Peyer's patch (tissue), 4 donors: ENCODE results near the gene CTAG1A. TPM values are rescaled to one million over a fixed set of nuclear protein-coding genes. Genes with fewer than 3 reads are reported as not detected.

Source experiments
- DNase-seq, 3 donors: peaks; one replicate each; pipeline ENCODE4 v3.0.0-alpha.2; 2017 to 2019
- H3K27ac ChIP-seq, 4 donors: fragments of 200-600 bp; sonication (generic); one replicate each; pipeline ENCODE4 v1.5.1; 2016 to 2019
- H3K27me3 ChIP-seq, 2 donors: fragments of 200-600 bp; sonication (generic); one replicate each; pipeline ENCODE4 v1.5.1; 2019
- H3K36me3 ChIP-seq, 3 donors: fragments of 200-600 bp; sonication (generic); one replicate each; pipeline ENCODE4 v1.5.1; 2016 to 2019
- H3K4me1 ChIP-seq, 4 donors: fragments of 200-600 bp; sonication (generic); one replicate each; pipeline ENCODE4 v1.5.1; 2016 to 2019
- H3K4me3 ChIP-seq, 4 donors: fragments of 200-600 bp; sonication (generic); 1 replicate in 3 of 4; 2 replicates in 1 of 4; pipeline ENCODE4 v1.5.1; 2016 to 2019; ENCODE audit warnings: mild to moderate bottlenecking in 1 of 4
- H3K9me3 ChIP-seq, 4 donors: fragments of 200-600 bp; sonication (generic); one replicate each; pipeline ENCODE4 v1.5.1; 2016 to 2019; ENCODE audit warnings: mild to moderate bottlenecking in 1 of 4
- POLR2A ChIP-seq, 2 donors: fragments of 450-650 bp; IDR thresholded peaks; one replicate each; pipeline ENCODE4 v1.5.1; 2017; ENCODE audit warnings: antibody characterized with exemption in 2 of 2, mild to moderate bottlenecking in 2 of 2, moderate library complexity in 2 of 2
- total RNA-seq, 4 donors: library from RNA; depleted of rRNA; stranded (reverse); fragments of >200 nt; gene quantifications; one replicate each; pipeline ENCODE4 v1.1.0, GENCODE V29; 2016
- TF ChIP-seq, protein P1 (sequence below), 6 experiments: fragments of 450-650 bp in 4 of 6; fragments of 200-600 bp in 2 of 6; sonication (generic) in 1 of 6; IDR thresholded peaks; one replicate each; pipeline ENCODE4 v1.5.1; 2017 to 2019; ENCODE audit warnings: antibody characterized with exemption in 6 of 6, mild to moderate bottlenecking in 3 of 6, moderate library complexity in 1 of 6

The CTAG1A gene
- total RNA-seq, 4 donors from 2014 or later: not detected

DNA sequence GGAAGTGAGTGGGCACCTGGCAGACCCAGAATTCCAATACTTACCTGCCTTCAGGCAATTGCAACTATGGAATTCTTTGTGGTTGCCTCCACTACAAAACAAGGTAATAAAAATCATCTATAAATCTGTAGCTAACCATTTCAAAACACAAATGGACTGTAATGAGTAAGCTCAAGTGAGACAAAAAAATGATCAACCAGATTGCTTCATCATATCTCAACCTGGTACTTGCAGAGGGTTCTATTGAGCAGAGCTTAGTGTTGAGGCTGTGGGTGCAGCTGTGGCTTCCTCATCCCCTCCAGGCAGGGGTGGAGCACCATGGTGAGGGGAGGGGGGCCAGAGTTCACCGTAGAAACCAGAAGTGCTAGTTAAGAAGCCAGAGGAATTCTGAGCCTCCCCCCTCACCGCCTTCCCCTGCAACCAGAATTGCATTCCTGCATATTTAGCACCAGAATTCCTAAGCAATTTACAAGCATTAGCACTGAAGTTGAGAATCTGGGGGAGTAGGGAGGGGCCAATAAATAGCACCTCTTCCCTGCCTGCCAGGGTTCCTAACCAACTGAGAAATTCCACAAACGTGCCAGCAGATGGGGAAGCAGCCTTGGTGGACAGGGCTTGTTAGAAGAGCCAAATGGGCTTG lies 11.5 kb downstream of the CTAG1A start:
- Histone ChIP-seq H3K27me3 (no peaks in the 10 kb centered on the region), H3K27ac (no peak overlapping the region), H3K36me3 (no peaks in the 10 kb centered on the region), H3K4me1 (no peaks in the 10 kb centered on the region), H3K4me3 (no peak overlapping the region), H3K9me3 (no peaks in the 10 kb centered on the region)
- TF ChIP-seq POLR2A (IDR thresholded peaks at IDR 0.05): no peak
- TF ChIP-seq, protein P1, sequence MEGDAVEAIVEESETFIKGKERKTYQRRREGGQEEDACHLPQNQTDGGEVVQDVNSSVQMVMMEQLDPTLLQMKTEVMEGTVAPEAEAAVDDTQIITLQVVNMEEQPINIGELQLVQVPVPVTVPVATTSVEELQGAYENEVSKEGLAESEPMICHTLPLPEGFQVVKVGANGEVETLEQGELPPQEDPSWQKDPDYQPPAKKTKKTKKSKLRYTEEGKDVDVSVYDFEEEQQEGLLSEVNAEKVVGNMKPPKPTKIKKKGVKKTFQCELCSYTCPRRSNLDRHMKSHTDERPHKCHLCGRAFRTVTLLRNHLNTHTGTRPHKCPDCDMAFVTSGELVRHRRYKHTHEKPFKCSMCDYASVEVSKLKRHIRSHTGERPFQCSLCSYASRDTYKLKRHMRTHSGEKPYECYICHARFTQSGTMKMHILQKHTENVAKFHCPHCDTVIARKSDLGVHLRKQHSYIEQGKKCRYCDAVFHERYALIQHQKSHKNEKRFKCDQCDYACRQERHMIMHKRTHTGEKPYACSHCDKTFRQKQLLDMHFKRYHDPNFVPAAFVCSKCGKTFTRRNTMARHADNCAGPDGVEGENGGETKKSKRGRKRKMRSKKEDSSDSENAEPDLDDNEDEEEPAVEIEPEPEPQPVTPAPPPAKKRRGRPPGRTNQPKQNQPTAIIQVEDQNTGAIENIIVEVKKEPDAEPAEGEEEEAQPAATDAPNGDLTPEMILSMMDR (IDR thresholded peaks at IDR 0.05): no peak
- DNase-seq: no peak

DNA sequence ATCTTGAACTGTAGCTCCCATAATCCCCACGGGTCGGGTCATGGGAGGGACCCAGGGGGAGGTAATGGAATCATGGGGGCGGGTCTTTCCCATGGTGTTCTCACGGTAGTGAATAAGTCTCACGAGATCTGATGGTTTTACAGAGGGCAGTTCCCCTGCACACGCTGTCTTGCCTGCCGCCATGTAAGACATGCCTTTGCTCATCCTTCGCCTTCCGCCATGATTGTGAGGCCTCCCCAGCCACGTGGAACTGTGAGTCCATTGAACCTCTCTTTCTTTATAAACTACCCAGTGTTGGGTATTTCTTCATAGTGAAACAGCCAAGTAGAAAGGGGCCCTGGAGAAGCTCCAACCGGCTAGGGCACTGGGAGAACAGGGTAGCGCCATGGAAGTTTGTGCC lies 12.3 kb downstream of the CTAG1A start:
- Histone ChIP-seq H3K4me3 (no peak overlapping the region), H3K36me3 (no peaks in the 10 kb centered on the region), H3K4me1 (no peaks in the 10 kb centered on the region), H3K27me3 (no peaks in the 10 kb centered on the region), H3K9me3 (no peaks in the 10 kb centered on the region), H3K27ac (no peak overlapping the region)
- no peak for TF ChIP-seq POLR2A (IDR thresholded peaks at IDR 0.05)
- TF ChIP-seq, protein P1 (IDR thresholded peaks at IDR 0.05): no peak
- no peak for DNase-seq

DNA sequence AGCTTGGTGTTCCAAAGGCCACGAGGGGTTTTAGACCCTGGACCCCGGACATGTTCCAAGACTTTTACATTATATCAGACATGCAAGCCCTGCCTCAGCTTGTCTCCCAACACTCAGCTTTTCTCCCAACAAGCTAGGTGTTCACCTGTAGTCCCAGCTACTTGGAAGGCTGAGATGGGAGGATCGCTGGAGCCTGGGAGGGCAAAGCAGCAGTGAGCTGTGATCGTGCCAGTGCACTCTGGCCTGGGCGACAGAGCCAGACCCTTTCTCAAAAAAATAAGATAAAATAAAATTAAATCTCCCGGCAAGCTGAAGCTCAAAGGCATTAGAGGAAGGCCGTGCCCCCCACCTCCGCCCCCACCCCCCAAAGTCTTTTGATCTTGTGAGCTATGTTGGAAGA lies 13.7 kb downstream of the CTAG1A start:
- H3K27me3 ChIP-seq: no peaks in the 10 kb centered on the region
- DNase-seq: no peak
- no peaks in the 10 kb centered on the region for H3K9me3 ChIP-seq
- TF ChIP-seq POLR2A (IDR thresholded peaks at IDR 0.05): no peak
- TF ChIP-seq, protein P1 (IDR thresholded peaks at IDR 0.05): no peak
- no peak overlapping the region for H3K4me3 ChIP-seq
- H3K27ac ChIP-seq: no peak overlapping the region
- H3K4me1 ChIP-seq: no peaks in the 10 kb centered on the region
- H3K36me3 ChIP-seq: no peaks in the 10 kb centered on the region

DNA sequence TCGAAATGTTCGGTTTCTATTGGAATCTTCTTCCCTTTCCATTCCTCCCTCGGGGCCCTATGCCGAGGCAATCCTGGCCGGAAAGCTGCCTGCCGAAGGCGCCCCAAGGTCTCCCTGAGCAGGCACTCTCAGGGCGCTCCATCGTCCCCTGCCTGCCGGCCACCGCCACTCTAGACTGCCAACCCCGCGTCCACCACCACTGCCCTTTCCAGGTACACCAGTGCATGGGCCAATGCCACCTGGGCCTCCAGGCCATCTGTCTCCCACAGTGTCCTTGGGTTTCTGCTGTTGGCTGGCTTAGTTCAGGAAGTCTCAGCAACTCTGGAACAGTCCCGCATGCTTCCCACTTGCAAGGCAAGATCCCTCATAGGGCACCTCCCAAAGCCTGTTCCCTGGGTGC lies 14.6 kb downstream of the CTAG1A start:
- TF ChIP-seq, protein P1 (IDR thresholded peaks at IDR 0.05): no peak
- no peak for TF ChIP-seq POLR2A (IDR thresholded peaks at IDR 0.05)
- no peaks in the 10 kb centered on the region for H3K36me3 ChIP-seq
- no peak for DNase-seq
- no peaks in the 10 kb centered on the region for H3K4me1 ChIP-seq
- no peak overlapping the region for H3K4me3 ChIP-seq
- H3K27ac ChIP-seq: no peak overlapping the region
- no peaks in the 10 kb centered on the region for H3K9me3 ChIP-seq
- no peaks in the 10 kb centered on the region for H3K27me3 ChIP-seq

DNA sequence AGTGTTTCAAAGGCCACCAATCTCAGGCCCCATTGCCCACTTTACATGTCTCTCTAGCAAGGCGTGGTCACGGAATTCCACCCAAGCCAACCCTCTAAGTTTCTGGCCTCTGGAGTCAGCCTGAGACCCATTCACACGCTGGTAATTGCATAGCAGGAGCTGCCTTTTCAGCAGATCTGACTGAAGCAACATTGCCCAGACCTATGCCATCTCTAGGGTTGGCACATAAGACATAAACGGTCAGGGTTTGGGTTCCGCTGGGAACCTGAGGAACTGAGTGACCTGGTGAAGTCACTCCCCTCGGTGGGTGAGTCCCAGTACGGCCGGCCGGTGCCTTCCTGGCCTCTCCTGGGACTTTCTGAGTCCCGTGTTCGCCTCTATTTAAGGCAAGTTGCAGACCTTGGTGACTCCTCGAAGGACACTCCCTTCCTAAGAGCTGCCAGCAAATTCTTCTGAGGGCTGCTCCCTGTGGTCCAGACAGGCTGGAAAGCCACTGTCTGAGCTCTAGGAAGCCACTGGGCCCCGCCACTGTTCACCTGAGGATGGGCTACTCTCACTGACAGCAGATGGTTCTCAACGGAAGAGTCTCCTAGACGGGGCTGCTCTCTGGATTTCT lies 15.9 kb downstream of the CTAG1A start:
- no peaks in the 10 kb centered on the region for H3K9me3 ChIP-seq
- no peak overlapping the region for H3K4me3 ChIP-seq
- DNase-seq: no peak
- TF ChIP-seq, protein P1 (IDR thresholded peaks at IDR 0.05): no peak
- TF ChIP-seq POLR2A (IDR thresholded peaks at IDR 0.05): no peak
- no peaks in the 10 kb centered on the region for H3K27me3 ChIP-seq
- H3K36me3 ChIP-seq: no peaks in the 10 kb centered on the region
- H3K4me1 ChIP-seq: no peaks in the 10 kb centered on the region
- no peak overlapping the region for H3K27ac ChIP-seq
